SU-DHL-6 (cell line): ENCODE measurements around the gene NPB.

Experiments used
- H2AFZ ChIP-seq: fragments of 200-600 bp; sonication (generic); 2 replicates; pipeline ENCODE4 v1.6.1; 2014; ENCODE audit warnings: low read depth, mild to moderate bottlenecking, moderate library complexity, mixed read lengths, antibody characterized with exemption, low read length; ENCODE audit not compliant: severe bottlenecking
- H3F3A ChIP-seq: fragments of 200-600 bp; shearing (Covaris generic); 2 replicates; pipeline ENCODE4 v1.6.0; 2016; ENCODE audit warnings: antibody characterized with exemption, mild to moderate bottlenecking; ENCODE audit not compliant: insufficient read depth
- H3K27ac ChIP-seq: fragments of 200-600 bp; sonication (generic); 2 replicates; pipeline ENCODE4 v1.5.1; 2016; ENCODE audit warnings: low read depth, mild to moderate bottlenecking, low read length, moderate library complexity, mixed read lengths
- H3K27me3 ChIP-seq: fragments of 200-600 bp; sonication (generic), shearing (Covaris generic); 2 replicates; pipeline ENCODE4 v1.6.0; 2014; ENCODE audit warnings: mild to moderate bottlenecking, low read length
- H3K36me3 ChIP-seq: fragments of 200-600 bp; sonication (generic); 2 replicates; pipeline ENCODE4 v1.6.1; 2014; ENCODE audit warnings: mild to moderate bottlenecking, low read length, mixed read lengths
- H3K4me2 ChIP-seq: fragments of 300-600, 200-600 bp; shearing (Covaris generic), sonication (generic); 2 replicates; pipeline ENCODE4 v1.6.0; 2014; ENCODE audit warnings: low read length, low read depth, mild to moderate bottlenecking; ENCODE audit not compliant: poor library complexity, severe bottlenecking
- H3K4me3 ChIP-seq: fragments of 200-600 bp; sonication (generic); 2 replicates; pipeline ENCODE4 v1.5.1; 2014; ENCODE audit warnings: antibody characterized with exemption, low read length, mild to moderate bottlenecking, mixed read lengths; ENCODE audit not compliant: insufficient read depth, poor library complexity, severe bottlenecking
- H3K79me2 ChIP-seq: fragments of 200-600 bp; sonication (generic); 2 replicates; pipeline ENCODE4 v1.6.1; 2014; ENCODE audit warnings: mild to moderate bottlenecking, low read length, moderate library complexity; ENCODE audit not compliant: insufficient read depth
- H3K9ac ChIP-seq: fragments of 200-600 bp; sonication (generic); 2 replicates; pipeline ENCODE4 v1.7.0; 2014; ENCODE audit warnings: mild to moderate bottlenecking, low read length
- H3K9me2 ChIP-seq: fragments of 200-600 bp; sonication (generic); replicated peaks from 2 replicates; pipeline ENCODE4 v1.6.1; 2014; ENCODE audit warnings: low read length; ENCODE audit not compliant: insufficient read depth
- H3K9me3 ChIP-seq: fragments of 200-600 bp; sonication (generic); 2 replicates; pipeline ENCODE4 v1.6.1; 2014; ENCODE audit warnings: low read length, mixed read lengths; ENCODE audit not compliant: insufficient read depth
- H4K20me1 ChIP-seq: fragments of 200-600 bp; sonication (generic); 2 replicates; pipeline ENCODE4 v1.6.1; 2014; ENCODE audit warnings: low read depth, mild to moderate bottlenecking, antibody characterized with exemption, low read length, moderate library complexity, mixed read lengths
- EZH2phosphoT487 ChIP-seq: fragments of 200-600 bp; sonication (generic), shearing (Covaris generic); conservative IDR thresholded peaks from 2 replicates; pipeline ENCODE4 v1.6.1; 2018; ENCODE audit warnings: mild to moderate bottlenecking, antibody characterized with exemption, low read length, moderate library complexity, mixed read lengths
- TF ChIP-seq, protein P1 (sequence below): fragments of 200-600 bp; sonication (generic); IDR thresholded peaks from one replicate; pipeline ENCODE4 v1.5.1; 2017; ENCODE audit warnings: antibody characterized with exemption, mild to moderate bottlenecking, low read length, moderate library complexity; ENCODE audit not compliant: insufficient read depth, poor library complexity, severe bottlenecking

Gene NPB

DNA sequence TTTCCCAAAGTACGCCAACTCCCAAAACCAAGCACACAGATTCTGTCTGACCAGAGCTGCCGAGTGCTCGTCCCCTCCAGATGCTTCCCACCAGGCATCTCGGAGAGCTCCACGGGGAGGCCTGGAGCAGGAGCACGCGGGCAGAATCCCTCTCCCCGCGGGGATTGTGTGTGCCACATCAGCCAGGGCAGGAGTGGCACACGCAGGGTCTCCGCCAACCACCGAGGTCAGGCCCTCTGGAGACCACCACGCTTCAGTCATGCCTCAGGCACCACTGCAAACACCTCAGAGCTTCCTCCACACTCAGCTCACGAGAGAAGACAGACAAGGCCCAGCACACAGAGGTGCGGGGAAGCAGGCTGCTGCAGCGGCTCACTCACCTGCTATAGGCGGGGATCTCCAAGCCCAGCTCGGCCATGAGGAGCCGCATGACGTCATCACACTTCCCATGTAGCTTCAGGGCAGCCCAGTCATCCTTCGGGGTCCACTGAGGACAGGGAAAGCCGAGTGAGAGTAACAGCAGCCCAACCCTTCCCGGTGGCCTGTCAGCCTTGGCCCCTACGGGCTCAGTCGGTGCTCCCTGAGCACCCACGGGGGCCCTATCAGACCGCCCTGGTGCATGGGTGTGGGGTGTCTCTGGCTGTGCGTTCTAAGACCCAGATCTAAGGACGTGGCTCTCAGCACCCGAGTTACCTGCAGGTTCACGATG is 11.5 kb downstream of the NPB start:
- H3K79me2 ChIP-seq, result peaks cover 30% of the 10 kb centered on the region
- peaks cover 5% of the 10 kb centered on the region; the same call in 1 of the 2 replicates for H3F3A ChIP-seq
- H3K36me3 ChIP-seq, result no peaks in the 10 kb centered on the region
- H3K27ac ChIP-seq, result no peak overlapping the region
- TF ChIP-seq, protein P1, sequence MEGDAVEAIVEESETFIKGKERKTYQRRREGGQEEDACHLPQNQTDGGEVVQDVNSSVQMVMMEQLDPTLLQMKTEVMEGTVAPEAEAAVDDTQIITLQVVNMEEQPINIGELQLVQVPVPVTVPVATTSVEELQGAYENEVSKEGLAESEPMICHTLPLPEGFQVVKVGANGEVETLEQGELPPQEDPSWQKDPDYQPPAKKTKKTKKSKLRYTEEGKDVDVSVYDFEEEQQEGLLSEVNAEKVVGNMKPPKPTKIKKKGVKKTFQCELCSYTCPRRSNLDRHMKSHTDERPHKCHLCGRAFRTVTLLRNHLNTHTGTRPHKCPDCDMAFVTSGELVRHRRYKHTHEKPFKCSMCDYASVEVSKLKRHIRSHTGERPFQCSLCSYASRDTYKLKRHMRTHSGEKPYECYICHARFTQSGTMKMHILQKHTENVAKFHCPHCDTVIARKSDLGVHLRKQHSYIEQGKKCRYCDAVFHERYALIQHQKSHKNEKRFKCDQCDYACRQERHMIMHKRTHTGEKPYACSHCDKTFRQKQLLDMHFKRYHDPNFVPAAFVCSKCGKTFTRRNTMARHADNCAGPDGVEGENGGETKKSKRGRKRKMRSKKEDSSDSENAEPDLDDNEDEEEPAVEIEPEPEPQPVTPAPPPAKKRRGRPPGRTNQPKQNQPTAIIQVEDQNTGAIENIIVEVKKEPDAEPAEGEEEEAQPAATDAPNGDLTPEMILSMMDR, result no peak
- no peak for TF ChIP-seq EZH2phosphoT487
- no peak overlapping the region for H3K4me3 ChIP-seq
- no peaks in the 10 kb centered on the region for H4K20me1 ChIP-seq
- H3K27me3 ChIP-seq, result no peaks in the 10 kb centered on the region
- no peak overlapping the region for H2AFZ ChIP-seq
- H3K9me3 ChIP-seq, result no peaks in the 10 kb centered on the region
- H3K9ac ChIP-seq, result no peak overlapping the region
- no peak overlapping the region for H3K4me2 ChIP-seq
- no peaks in the 10 kb centered on the region for H3K9me2 ChIP-seq

DNA sequence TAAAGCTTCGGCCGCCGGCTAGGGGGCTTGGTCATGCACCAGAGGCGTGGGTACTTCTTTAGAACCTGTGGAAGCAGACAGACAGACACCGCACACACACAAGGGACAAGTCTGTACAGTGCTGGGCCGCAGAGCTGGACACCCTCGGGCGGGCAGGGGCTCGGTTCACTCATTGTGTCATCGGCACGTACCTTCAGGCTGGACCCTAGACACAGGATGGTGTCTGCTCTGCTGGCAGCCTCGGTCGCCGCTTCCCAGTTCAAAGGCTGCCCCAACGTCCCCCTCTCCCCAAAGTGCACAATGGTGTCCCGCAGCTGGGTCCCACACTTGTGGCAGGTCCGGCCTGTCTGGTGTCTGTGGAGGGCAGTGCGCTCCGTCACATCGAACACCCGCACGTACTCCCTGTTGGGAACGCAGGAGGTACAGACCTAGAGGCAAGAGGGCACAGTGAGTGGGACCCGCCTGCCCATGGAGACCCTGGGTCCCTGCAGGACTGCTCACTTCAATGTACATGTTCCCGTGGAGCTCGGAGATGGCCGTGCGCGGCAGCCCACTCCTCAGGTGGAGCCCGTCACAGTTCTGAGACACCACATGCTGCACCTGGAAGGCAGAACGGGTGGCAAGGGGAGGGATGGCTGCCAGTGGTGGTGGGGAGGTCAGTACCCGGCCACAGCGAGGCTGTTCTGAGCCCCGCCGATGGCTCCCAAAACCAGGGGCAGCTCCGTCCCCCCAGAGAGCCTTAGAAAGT is 12.2 kb downstream of the NPB start:
- peaks cover 33% of the 10 kb centered on the region for H3K79me2 ChIP-seq
- no peaks in the 10 kb centered on the region for H3K9me2 ChIP-seq
- H3K27ac ChIP-seq, result no peak overlapping the region

DNA sequence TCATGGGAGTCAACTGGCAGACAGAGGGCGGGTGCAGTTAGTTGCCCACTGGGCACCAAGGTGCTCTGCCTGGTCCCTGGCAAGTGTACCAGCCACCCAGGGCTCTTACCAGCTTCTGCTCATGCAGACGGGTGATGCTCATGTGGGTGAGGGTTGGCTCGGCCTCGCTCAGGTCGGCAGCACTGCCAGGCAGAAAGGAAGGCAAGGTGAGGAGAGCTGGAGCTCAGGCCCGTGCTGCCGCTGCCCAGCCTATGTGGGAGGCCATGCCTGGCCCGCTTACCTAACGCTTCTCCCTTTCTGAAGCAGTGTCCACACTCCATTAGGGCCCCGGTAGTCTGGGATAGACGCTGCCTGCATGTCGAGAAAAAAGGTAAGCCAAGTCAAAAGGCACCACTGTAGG is 13.3 kb downstream of the NPB start:
- Histone ChIP-seq H4K20me1 (no peaks in the 10 kb centered on the region), H3K27me3 (no peaks in the 10 kb centered on the region), H3K9me2 (no peaks in the 10 kb centered on the region), H3F3A (peaks cover 5% of the 10 kb centered on the region; the same call in 1 of the 2 replicates), H3K36me3 (no peaks in the 10 kb centered on the region), H3K4me3 (no peak overlapping the region), H3K79me2 (peaks cover 40% of the 10 kb centered on the region), H3K9me3 (no peaks in the 10 kb centered on the region), H3K9ac (no peak overlapping the region), H3K4me2 (no peak overlapping the region), H2AFZ (no peak overlapping the region), H3K27ac (no peak overlapping the region)
- no peak for TF ChIP-seq EZH2phosphoT487
- TF ChIP-seq, protein P1, result no peak

More for the DNA sequence above, 12.2 kb downstream of the NPB start:
- Histone ChIP-seq H3F3A (peaks cover 5% of the 10 kb centered on the region; the same call in 1 of the 2 replicates), H3K9ac (no peak overlapping the region), H4K20me1 (no peaks in the 10 kb centered on the region), H3K36me3 (no peaks in the 10 kb centered on the region), H3K27me3 (no peaks in the 10 kb centered on the region), H2AFZ (no peak overlapping the region), H3K4me3 (no peak overlapping the region), H3K4me2 (no peak overlapping the region), H3K9me3 (no peaks in the 10 kb centered on the region)
- no peak for TF ChIP-seq EZH2phosphoT487
- TF ChIP-seq, protein P1, result no peak
